ENCODE results near the gene SDK2.

GRCh38 chr17:73647772-73648542, 3.7 kb upstream of the SDK2 start:
- TF ChIP-seq POLR2A (IDR thresholded peaks at IDR 0.05; ENCODE audit: control extremely low read depth in 1 of 2, low read depth in 2 of 2, low read length in 2 of 2) (no peak), CTCF (IDR thresholded peaks at IDR 0.05; ENCODE audit: control extremely low read depth in 1 of 3, insufficient read depth in 1 of 3, low read depth in 1 of 3, low read length in 3 of 3) (no peak), TCF12 (IDR thresholded peaks at IDR 0.05; ENCODE audit: low read depth, low read length) (no peak), SUZ12 (IDR thresholded peaks at IDR 0.05; ENCODE audit: low read length) (no peak), RAD21 (IDR thresholded peaks at IDR 0.05 in 1 of 2, conservative IDR thresholded peaks at IDR 0.05 in 1 of 2; ENCODE audit: low read depth in 2 of 2, low read length in 2 of 2) (no peak), GABPA (IDR thresholded peaks at IDR 0.05; ENCODE audit: borderline replicate concordance, insufficient read depth, low read length) (no peak), YY1 (IDR thresholded peaks at IDR 0.05; ENCODE audit: low read depth, low read length) (no peak), NRF1 (IDR thresholded peaks at IDR 0.05; ENCODE audit: low read depth, low read length) (no peak), TAF1 (IDR thresholded peaks at IDR 0.05; ENCODE audit: low read depth, low read length) (no peak), POLR2AphosphoS5 (IDR thresholded peaks at IDR 0.05; ENCODE audit: low read depth, low read length) (no peak), JUN (IDR thresholded peaks at IDR 0.05; ENCODE audit: low read depth, low read length) (no peak)
